ENCODE measurements around the gene FAM181B.

DNA sequence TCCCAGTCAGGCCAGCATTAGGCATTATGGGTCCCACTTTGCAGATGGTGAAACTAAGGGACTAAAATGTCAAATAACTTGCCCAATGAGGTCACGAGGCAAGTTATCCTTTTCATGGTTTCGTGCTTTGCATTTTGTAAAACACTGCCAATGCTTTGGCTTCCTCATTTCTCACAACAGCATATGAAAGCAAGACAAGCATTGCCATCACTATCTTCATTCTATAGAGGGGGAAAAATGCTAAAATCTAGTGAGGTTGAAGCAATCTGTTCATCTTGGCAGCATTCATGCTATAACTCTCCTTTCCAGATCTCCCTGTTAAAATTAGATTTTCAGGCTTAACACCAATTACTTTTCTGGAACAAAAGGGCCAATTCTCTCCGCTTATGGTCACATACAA, 14.8 kb downstream of the FAM181B start:
- TF ChIP-seq GATA2 (IDR thresholded peaks at IDR 0.05; ENCODE audit: low read depth, low read length) (no peak), GATA3 (IDR thresholded peaks at IDR 0.05; ENCODE audit: low read depth, low read length) (no peak)
